B cell (primary cell): ENCODE measurements around the gene NOL9. TPM values are rescaled to one million over a fixed set of nuclear protein-coding genes. Genes with fewer than 3 reads are reported as not detected.

Experiments
- ATAC-seq: fragments of 200-7000 bp; cut with Tn5 transposase; one replicate; pipeline ENCODE4 v1.10.0; 2021; ENCODE audit warnings: low read depth, mild to moderate bottlenecking, moderate number of reproducible peaks, moderate library complexity
- CTCF ChIA-PET: fragments of 350-600 bp; sonication (Branson Sonifier 250); formaldehyde crosslinking; loops from one replicate; lab custom pipeline; 2021; ENCODE audit warnings: antibody characterized with exemption, inconsistent platforms; lab: Charles Lee
- POLR2A ChIA-PET: fragments of 350-600 bp; sonication (Branson Sonifier 250); formaldehyde crosslinking; loops from one replicate; lab custom pipeline; 2021; ENCODE audit warnings: antibody characterized with exemption; lab: Charles Lee
- DNase-seq: peaks from one replicate; pipeline ENCODE4 v3.0.0; 2013
- H2AFZ ChIP-seq: 2 replicates; pipeline ENCODE4 v1.6.1; 2012; ENCODE audit warnings: mild to moderate bottlenecking, low read depth, low read length; ENCODE audit not compliant: insufficient read depth, poor library complexity, severe bottlenecking
- H3K27ac ChIP-seq, 2 donors: 1 replicate in 1 of 2; 2 replicates in 1 of 2; pipeline ENCODE4 v1.5.1; 2012 to 2013; ENCODE audit warnings: low read length in 2 of 2, mild to moderate bottlenecking in 2 of 2, moderate library complexity in 1 of 2
- H3K27me3 ChIP-seq, 4 experiments: fragments of 200-600 bp in 1 of 4; sonication (generic) in 1 of 4; replicated peaks in 1 of 4; 1 replicate in 2 of 4; 2 replicates in 2 of 4; pipeline versions ENCODE4 v1.6.1 to v1.7.0; 2013 to 2016; ENCODE audit warnings: low read length in 3 of 4, mild to moderate bottlenecking in 2 of 4, mixed read lengths in 1 of 4, moderate library complexity in 1 of 4; ENCODE audit not compliant: insufficient read depth in 4 of 4, control insufficient read depth in 3 of 4; ENCODE audit errors: control extremely low read depth in 1 of 4
- H3K36me3 ChIP-seq, 2 experiments: replicated peaks in 1 of 2; 1 replicate in 1 of 2; 2 replicates in 1 of 2; pipeline versions ENCODE4 v1.6.1 to v1.7.1; 2013; ENCODE audit warnings: low read length in 1 of 2; ENCODE audit not compliant: insufficient read depth in 2 of 2, control insufficient read depth in 1 of 2; ENCODE audit errors: control extremely low read depth in 1 of 2, extremely low read depth in 1 of 2
- H3K4me1 ChIP-seq, 2 donors: fragments of 200-600 bp in 1 of 2; sonication (generic) in 1 of 2; 1 replicate in 1 of 2; 2 replicates in 1 of 2; pipeline versions ENCODE4 v1.5.1 to v1.6.1; 2013 to 2017; ENCODE audit warnings: low read length in 2 of 2; ENCODE audit not compliant: control insufficient read depth in 2 of 2, insufficient read depth in 2 of 2
- H3K4me2 ChIP-seq: replicated peaks from 2 replicates; pipeline ENCODE3; 2012; ENCODE audit warnings: mild to moderate bottlenecking, low read depth, low read length; ENCODE audit not compliant: poor library complexity, severe bottlenecking
- H3K4me3 ChIP-seq, 5 experiments: fragments of 200-600 bp in 1 of 5; sonication (generic) in 1 of 5; 1 replicate in 3 of 5; 2 replicates in 2 of 5; pipeline versions ENCODE4 v1.5.1 to v1.7.0; 2011 to 2016; ENCODE audit warnings: low read length in 4 of 5, mild to moderate bottlenecking in 4 of 5, low read depth in 2 of 5, control low read depth in 1 of 5, moderate library complexity in 1 of 5; ENCODE audit not compliant: insufficient read depth in 1 of 5; ENCODE audit errors: control extremely low read depth in 1 of 5, extremely low read depth in 1 of 5
- H3K79me2 ChIP-seq: fragments of 200-600 bp; sonication (generic); one replicate; pipeline ENCODE4 v1.6.0; 2016; ENCODE audit warnings: low read length; ENCODE audit not compliant: control insufficient read depth, insufficient read depth
- H3K9ac ChIP-seq: fragments of 200-600 bp; sonication (generic); 2 replicates; pipeline ENCODE4 v1.6.1; 2017; ENCODE audit warnings: mild to moderate bottlenecking, low read length, moderate library complexity
- H3K9me3 ChIP-seq, 3 donors: one replicate each; pipeline versions ENCODE4 v1.6.1 to v1.7.1; 2013; ENCODE audit warnings: low read length in 2 of 3; ENCODE audit not compliant: control insufficient read depth in 2 of 3, insufficient read depth in 1 of 3; ENCODE audit errors: control extremely low read depth in 1 of 3
- H4K20me1 ChIP-seq: 2 replicates; pipeline ENCODE4 v1.6.0; 2012; ENCODE audit warnings: mild to moderate bottlenecking, low read length; ENCODE audit not compliant: insufficient read depth, control insufficient read depth, poor library complexity, severe bottlenecking
- H3K27ac Mint-ChIP-seq: one replicate; pipeline ENCODE4 v1.8.0; 2021; ENCODE audit warnings: mixed read lengths
- H3K27me3 Mint-ChIP-seq: one replicate; pipeline ENCODE4 v1.8.0; 2021; ENCODE audit warnings: mixed read lengths
- H3K4me1 Mint-ChIP-seq: one replicate; pipeline ENCODE4 v1.8.0; 2021; ENCODE audit warnings: mixed read lengths
- H3K4me3 Mint-ChIP-seq: one replicate; pipeline ENCODE4 v1.8.0; 2021; ENCODE audit warnings: mixed read lengths
- H3K9me3 Mint-ChIP-seq: one replicate; pipeline ENCODE4 v1.8.0; 2022; ENCODE audit warnings: mixed read lengths; ENCODE audit not compliant: insufficient read depth
- CTCF ChIP-seq: fragments of 200-600 bp; IDR thresholded peaks from one replicate; pipeline ENCODE4 v1.8.0; 2022; ENCODE audit warnings: antibody characterized with exemption, mild to moderate bottlenecking
- EZH2 ChIP-seq: IDR thresholded peaks from 2 replicates; pipeline ENCODE4 v1.6.1; 2012; ENCODE audit warnings: borderline replicate concordance, low read depth, mild to moderate bottlenecking, moderate library complexity, low read length; ENCODE audit not compliant: insufficient read depth, poor library complexity, severe bottlenecking
- WGBS: methylation state at CpG from one replicate; pipeline ENCODE4 v1.1.5; 2013; ENCODE audit warnings: missing lambda C conversion rate; ENCODE audit not compliant: insufficient coverage; 5-methylcytosine and 5-hydroxymethylcytosine counted together
- intact Hi-C: fragments of 100-400 bp; cut with micrococcal nuclease; formaldehyde crosslinking; loops from one replicate; pipeline ENCODE4 v1.10.0; 2022
- polyA plus RNA-seq: library from polyadenylated mRNA; depleted of rRNA; stranded (reverse); fragments of >200 nt; gene quantifications from 2 replicates; pipeline ENCODE4 v1.2.3, GENCODE V29; 2012
- small RNA-seq: library from RNA; depleted of rRNA; stranded (forward); fragments of <200 nt; gene quantifications from one replicate; pipeline ENCODE3, GENCODE V24; 2012; ENCODE audit warnings: low replicate concordance, low read depth; ENCODE audit not compliant: insufficient read length
- total RNA-seq, 2 donors: library from RNA; stranded (reverse); fragments of 120-200 nt in 1 of 2; gene quantifications; 1 replicate in 1 of 2; 2 replicates in 1 of 2; pipeline versions ENCODE4 v1.2.3 to v1.2.4, GENCODE V29; 2013 to 2022

Gene NOL9
- total and polyA plus RNA-seq, 2 donors (not counting 1 experiment from before 2014, with no cell fraction given): 23.8 to 49.5 TPM

DNA sequence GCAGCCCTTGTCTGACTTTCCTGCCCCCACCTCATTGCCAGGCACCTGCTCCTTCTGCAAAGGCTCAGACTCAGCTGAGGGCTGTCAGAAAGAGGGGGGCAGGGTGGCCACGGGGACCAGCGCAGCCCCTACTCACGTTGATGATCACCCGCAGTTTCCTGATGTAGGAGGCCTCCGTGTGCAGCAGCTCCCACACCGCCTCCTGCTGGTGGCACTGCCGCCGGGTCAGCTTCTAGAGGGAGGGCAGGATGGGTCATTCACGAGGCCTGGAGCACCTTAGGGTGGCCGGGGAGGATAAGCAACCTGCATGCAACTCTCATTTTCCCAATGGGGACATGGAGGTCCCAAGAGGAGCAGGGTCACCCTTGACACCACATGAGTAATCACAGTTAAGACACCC lies 81.9 kb downstream of the NOL9 start:
- H3K27me3 Mint-ChIP-seq: no peaks in the 10 kb centered on the region
- peaks cover 2 to 6% of the 10 kb centered on the region in 2 donors for H3K4me1 ChIP-seq
- 85% methylated on average over 10 of the region's 10 CpGs for WGBS
- no peak for TF ChIP-seq EZH2
- no peak for TF ChIP-seq CTCF
- CTCF ChIA-PET: interaction anchor here (0.6 to 1.0 kb wide), 2 partner anchors 13 to 226 kb away, joined by 3 read pairs; no protein-coding TSS in a partner anchor
- H3K4me3 ChIP-seq: no peak overlapping the region
- H3K4me3 Mint-ChIP-seq: no peak overlapping the region
- H3K36me3 ChIP-seq: no peaks in the 10 kb centered on the region
- intact Hi-C loops: no loop called here
- no peaks in the 10 kb centered on the region for H3K9me3 Mint-ChIP-seq
- no peak for ATAC-seq
- peaks cover 2% of the 10 kb centered on the region for H3K4me1 Mint-ChIP-seq
- no peaks in the 10 kb centered on the region for H4K20me1 ChIP-seq
- H3K9me3 ChIP-seq: peaks cover 0 to 5% (median 0%) of the 10 kb centered on the region in 3 donors
- peaks cover 0 to 4% (median 0%) of the 10 kb centered on the region in 4 experiments for H3K27me3 ChIP-seq
- H3K79me2 ChIP-seq: no peaks in the 10 kb centered on the region
- no peak overlapping the region for H3K4me2 ChIP-seq
- POLR2A ChIA-PET: no interaction called here
- no peak overlapping the region for H2AFZ ChIP-seq
- H3K27ac Mint-ChIP-seq: no peak overlapping the region
- no peak overlapping the region for H3K27ac ChIP-seq
- no peak for DNase-seq
- no peak overlapping the region for H3K9ac ChIP-seq

DNA sequence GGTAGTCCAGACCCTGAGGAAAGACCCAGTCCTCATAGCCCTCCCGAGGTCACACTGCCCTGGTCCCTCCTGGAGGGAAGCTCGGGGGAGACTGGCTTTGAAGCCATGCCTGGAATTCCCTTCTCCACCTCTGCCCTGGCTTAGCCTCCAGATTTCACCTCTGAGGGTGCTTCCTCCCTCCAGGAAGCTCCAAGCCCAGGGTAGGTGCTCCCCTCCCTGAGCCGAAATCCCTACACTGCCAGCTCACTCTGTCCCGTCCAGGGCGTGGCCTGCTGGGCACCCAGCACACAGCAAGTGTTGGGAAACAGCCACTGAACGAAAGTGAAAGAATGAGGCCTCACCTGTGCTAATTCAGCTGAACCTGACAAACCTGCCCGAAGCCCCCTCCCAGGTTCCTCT lies 82.3 kb downstream of the NOL9 start:
- Histone ChIP-seq H3K4me1 (peaks cover 2 to 6% of the 10 kb centered on the region in 2 donors), H3K9me3 (peaks cover 0 to 5% (median 0%) of the 10 kb centered on the region in 3 donors), H4K20me1 (no peaks in the 10 kb centered on the region), H3K79me2 (no peaks in the 10 kb centered on the region), H2AFZ (no peak overlapping the region), H3K36me3 (no peaks in the 10 kb centered on the region), H3K9ac (no peak overlapping the region), H3K27me3 (peaks cover 0 to 4% (median 1%) of the 10 kb centered on the region in 4 experiments), H3K27ac (no peak overlapping the region), H3K4me2 (no peak overlapping the region), H3K4me3 (no peak overlapping the region)
- Mint-ChIP-seq H3K4me3 (no peak overlapping the region), H3K4me1 (peaks cover 2% of the 10 kb centered on the region), H3K27me3 (peaks cover 2% of the 10 kb centered on the region), H3K27ac (no peak overlapping the region), H3K9me3 (no peaks in the 10 kb centered on the region)
- intact Hi-C loops: no loop called here
- ATAC-seq (no peak), DNase-seq (no peak)
- 90% methylated on average over 7 of the region's 7 CpGs for WGBS
- POLR2A ChIA-PET: no interaction called here
- CTCF ChIA-PET: interaction anchor here (0.6 to 1.0 kb wide), 2 partner anchors 12 to 226 kb away, joined by 3 read pairs; no protein-coding TSS in a partner anchor
- no peak for TF ChIP-seq CTCF
- TF ChIP-seq EZH2: no peak

Small RNAs within 50 kb of the gene (small RNA-seq; reads per million reads assigned to genes)
- gene RNU6-731P: not detected

Other genes starting within 250 kb of the NOL9 start
- 4.0 and 4.2 TPM in 2 replicates for gene ACOT7, start 160.7 kb downstream of the NOL9 start, total RNA-seq
- gene ACOT7, start 160.7 kb downstream of the NOL9 start, polyA plus RNA-seq: 4.5 and 4.6 TPM in 2 replicates
- gene HES2, start 134.6 kb downstream of the NOL9 start, total RNA-seq: not detected in 2 replicates
- gene HES2, start 134.6 kb downstream of the NOL9 start, polyA plus RNA-seq: not detected in 2 replicates
- 0.25 TPM in 1 of 2 replicates, not detected in the other for gene ESPN, start 129.7 kb downstream of the NOL9 start, total RNA-seq
- gene ESPN, start 129.7 kb downstream of the NOL9 start, polyA plus RNA-seq: 0.07 and 0.19 TPM in 2 replicates
- gene TNFRSF25, start 88.3 kb downstream of the NOL9 start, total RNA-seq: 2.6 and 2.7 TPM in 2 replicates
- gene TNFRSF25, start 88.3 kb downstream of the NOL9 start, polyA plus RNA-seq: 7.1 and 16.1 TPM in 2 replicates
- gene PLEKHG5, start 62.8 kb downstream of the NOL9 start, total RNA-seq: 0.20 and 0.49 TPM in 2 replicates
- 0.13 TPM in 1 of 2 replicates, not detected in the other for gene PLEKHG5, start 62.8 kb downstream of the NOL9 start, polyA plus RNA-seq
- not detected in 2 replicates for gene TAS1R1, start 794 bp upstream of the NOL9 start, total RNA-seq
- gene TAS1R1, start 794 bp upstream of the NOL9 start, polyA plus RNA-seq: 0.09 TPM in 1 of 2 replicates, not detected in the other
- gene ZBTB48, start 25.5 kb upstream of the NOL9 start, total RNA-seq: 65.6 and 79.0 TPM in 2 replicates
- gene ZBTB48, start 25.5 kb upstream of the NOL9 start, polyA plus RNA-seq: 100 and 103 TPM in 2 replicates
- gene KLHL21, start 48.4 kb upstream of the NOL9 start, total RNA-seq: 29.9 and 31.0 TPM in 2 replicates
- gene KLHL21, start 48.4 kb upstream of the NOL9 start, polyA plus RNA-seq: 9.6 and 14.4 TPM in 2 replicates
- 10.6 and 11.0 TPM in 2 replicates for gene PHF13, start 59.2 kb upstream of the NOL9 start, total RNA-seq
- gene PHF13, start 59.2 kb upstream of the NOL9 start, polyA plus RNA-seq: 5.2 and 5.3 TPM in 2 replicates
- 24.6 and 30.4 TPM in 2 replicates for gene THAP3, start 70.4 kb upstream of the NOL9 start, total RNA-seq
- gene THAP3, start 70.4 kb upstream of the NOL9 start, polyA plus RNA-seq: 20.2 and 23.9 TPM in 2 replicates
- gene DNAJC11, start 147.3 kb upstream of the NOL9 start, total RNA-seq: 51.6 and 57.2 TPM in 2 replicates
- gene DNAJC11, start 147.3 kb upstream of the NOL9 start, polyA plus RNA-seq: 29.2 and 37.9 TPM in 2 replicates
- gene CAMTA1, start 230.9 kb upstream of the NOL9 start, total RNA-seq: 45.7 and 48.3 TPM in 2 replicates
- 42.2 and 56.8 TPM in 2 replicates for gene CAMTA1, start 230.9 kb upstream of the NOL9 start, polyA plus RNA-seq